WTC11 (cell line): ENCODE results near the gene CFAP100. TPM values are rescaled to one million over a fixed set of nuclear protein-coding genes. Genes with fewer than 3 reads are reported as not detected.

Experiments used
- ATAC-seq: fragments of 200-7000 bp; cut with Tn5 transposase; 2 replicates; pipeline ENCODE4 v1.10.0; 2021; ENCODE audit warnings: mild to moderate bottlenecking, moderate library complexity
- CTCF ChIA-PET: fragments of 300-600 bp; sonication (Branson Sonifier 250); formaldehyde crosslinking; loops from one replicate; lab custom pipeline; 2021; ENCODE audit warnings: antibody characterized with exemption; lab: Charles Lee
- POLR2A ChIA-PET: fragments of 350-600 bp; sonication (Branson Sonifier 250); formaldehyde crosslinking; loops from one replicate; lab custom pipeline; 2021; ENCODE audit warnings: antibody characterized with exemption; lab: Charles Lee
- DNase-seq: peaks from one replicate; pipeline ENCODE4 v3.0.0; 2021; ENCODE audit warnings: low spot score
- H3K27ac Mint-ChIP-seq: 2 replicates; pipeline ENCODE4 v1.8.0; 2021; ENCODE audit warnings: mixed read lengths
- H3K27me3 Mint-ChIP-seq: 2 replicates; pipeline ENCODE4 v1.8.0; 2021; ENCODE audit warnings: low read depth, mild to moderate bottlenecking, moderate library complexity, mixed read lengths
- H3K36me3 Mint-ChIP-seq: 2 replicates; pipeline ENCODE4 v1.8.0; 2021; ENCODE audit warnings: mixed read lengths
- H3K4me1 Mint-ChIP-seq: 2 replicates; pipeline ENCODE4 v1.8.0; 2022; ENCODE audit warnings: mixed read lengths
- H3K4me3 Mint-ChIP-seq: 2 replicates; pipeline ENCODE4 v1.8.0; 2021; ENCODE audit warnings: mild to moderate bottlenecking, moderate library complexity, mixed read lengths
- H3K9me3 Mint-ChIP-seq: 2 replicates; pipeline ENCODE4 v1.8.0; 2021; ENCODE audit warnings: mixed read lengths
- CREB1 ChIP-seq: sonication (generic); formaldehyde crosslinking; IDR thresholded peaks from 2 replicates; pipeline ENCODE4 v1.8.0; 2023; ENCODE audit warnings: mild to moderate bottlenecking, missing genetic modification reagents
- ELF4 ChIP-seq: sonication (generic); formaldehyde crosslinking; IDR thresholded peaks from 2 replicates; pipeline ENCODE4 v1.8.1; 2022; ENCODE audit warnings: low read depth, mild to moderate bottlenecking, moderate library complexity, missing genetic modification reagents
- EMX1 ChIP-seq: fragments of 250-450 bp; sonication (Bioruptor Pico); IDR thresholded peaks from 2 replicates; pipeline ENCODE4 v1.8.0; 2021; ENCODE audit warnings: mild to moderate bottlenecking
- FOXJ3 ChIP-seq: sonication (generic); formaldehyde crosslinking; IDR thresholded peaks from 2 replicates; pipeline ENCODE4 v1.9.0; 2021; ENCODE audit warnings: missing genetic modification reagents, mild to moderate bottlenecking, borderline replicate concordance
- FOXK1 ChIP-seq: sonication (generic); formaldehyde crosslinking; IDR thresholded peaks from 2 replicates; pipeline ENCODE4 v1.8.0; 2022; ENCODE audit warnings: mild to moderate bottlenecking, moderate library complexity, missing genetic modification reagents
- FOXP1 ChIP-seq: sonication (generic); formaldehyde crosslinking; IDR thresholded peaks from 2 replicates; pipeline ENCODE4 v1.8.0; 2022; ENCODE audit warnings: missing genetic modification reagents, mild to moderate bottlenecking, moderate library complexity, borderline replicate concordance
- GRHL2 ChIP-seq: fragments of 250-450 bp; sonication (Bioruptor Pico); IDR thresholded peaks from 2 replicates; pipeline ENCODE4 v1.8.0; 2022; ENCODE audit warnings: mild to moderate bottlenecking, moderate library complexity; ENCODE audit not compliant: insufficient replicate concordance, severe bottlenecking
- JAZF1 ChIP-seq: fragments of 250-450 bp; sonication (Bioruptor Pico); IDR thresholded peaks from 2 replicates; pipeline ENCODE4 v1.9.0; 2021; ENCODE audit warnings: moderate library complexity, mild to moderate bottlenecking, inconsistent platforms
- TP53 ChIP-seq: sonication (generic); formaldehyde crosslinking; IDR thresholded peaks from 2 replicates; pipeline ENCODE4 v1.8.1; 2023; ENCODE audit warnings: mild to moderate bottlenecking, missing genetic modification reagents
- ZNF263 ChIP-seq: sonication (generic); formaldehyde crosslinking; IDR thresholded peaks from 2 replicates; pipeline ENCODE4 v1.8.1; 2022; ENCODE audit warnings: low read depth, mild to moderate bottlenecking, moderate library complexity, missing genetic modification reagents
- ZNF423 ChIP-seq: fragments of 250-450 bp; sonication (Bioruptor Pico); IDR thresholded peaks from 2 replicates; pipeline ENCODE4 v2.1.2; 2022; ENCODE audit warnings: mild to moderate bottlenecking, moderate library complexity
- ZNF671 ChIP-seq: fragments of 250-450 bp; sonication (Bioruptor Pico); IDR thresholded peaks from 2 replicates; pipeline ENCODE4 v1.8.0; 2021; ENCODE audit warnings: mild to moderate bottlenecking
- total RNA-seq: library from RNA; stranded (reverse); gene quantifications from 3 replicates; pipeline ENCODE4 v1.2.3, GENCODE V29; 2021
- TF ChIP-seq, protein P1 (sequence below): fragments of 250-450 bp; sonication (Bioruptor Pico); IDR thresholded peaks from 2 replicates; pipeline ENCODE4 v2.1.2; 2022; ENCODE audit warnings: mild to moderate bottlenecking, moderate library complexity
- TF ChIP-seq, protein P2 (sequence below): sonication (generic); formaldehyde crosslinking; conservative IDR thresholded peaks from 2 replicates; pipeline ENCODE4 v1.8.1; 2023; ENCODE audit warnings: mild to moderate bottlenecking, low read depth, missing genetic modification reagents, moderate library complexity
- TF ChIP-seq, protein P3 (sequence below): fragments of 250-450 bp; sonication (Bioruptor Pico); IDR thresholded peaks from 2 replicates; pipeline ENCODE4 v1.8.0; 2021; ENCODE audit warnings: mild to moderate bottlenecking
- TF ChIP-seq, protein P4 (sequence below): sonication (generic); formaldehyde crosslinking; IDR thresholded peaks from 2 replicates; pipeline ENCODE4 v1.8.1; 2023; ENCODE audit warnings: mild to moderate bottlenecking, missing genetic modification reagents, moderate library complexity
- TF ChIP-seq, protein P5 (sequence below): sonication (generic); formaldehyde crosslinking; IDR thresholded peaks from 2 replicates; pipeline ENCODE4 v1.8.0; 2022; ENCODE audit warnings: mild to moderate bottlenecking, missing genetic modification reagents
- TF ChIP-seq, protein P6 (sequence below): fragments of 250-450 bp; sonication (Bioruptor Pico); IDR thresholded peaks from 2 replicates; pipeline ENCODE4 v1.9.0; 2021; ENCODE audit warnings: mild to moderate bottlenecking, borderline replicate concordance
- TF ChIP-seq, protein P7 (sequence below): sonication (generic); formaldehyde crosslinking; IDR thresholded peaks from 2 replicates; pipeline ENCODE4 v1.8.1; 2022; ENCODE audit warnings: mild to moderate bottlenecking, moderate library complexity, missing genetic modification reagents
- TF ChIP-seq, protein P8 (sequence below): sonication (generic); formaldehyde crosslinking; conservative IDR thresholded peaks from 2 replicates; pipeline ENCODE4 v1.8.1; 2022; ENCODE audit warnings: mild to moderate bottlenecking, missing genetic modification reagents

CFAP100 gene
- total RNA-seq, 1 experiment from 2014 or later: not detected

DNA sequence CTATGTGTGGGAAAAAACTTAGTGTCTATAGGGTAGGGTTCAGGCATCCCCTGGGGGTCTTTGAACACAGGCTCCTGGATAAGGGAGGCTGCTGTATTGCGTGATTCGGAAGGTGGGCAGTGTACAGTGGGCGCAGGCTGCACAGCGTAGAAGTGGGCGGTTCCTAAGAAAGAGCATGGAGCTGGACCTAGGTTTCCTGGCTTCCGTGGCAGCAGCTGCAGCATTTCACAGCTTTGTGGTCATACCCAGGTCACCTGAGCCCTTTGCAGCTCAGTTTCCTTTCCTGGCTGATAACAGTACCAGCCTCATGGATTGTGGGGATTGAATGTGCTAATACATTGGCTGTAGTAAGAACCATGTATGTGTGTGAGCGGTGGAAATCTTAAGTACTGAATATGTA, 22.2 kb downstream of the CFAP100 start:
- DNase-seq (no peak), ATAC-seq (no peak)
- Mint-ChIP-seq H3K27ac (no peak overlapping the region), H3K4me3 (no peak overlapping the region), H3K4me1 (peaks cover 23% of the 10 kb centered on the region), H3K36me3 (no peaks in the 10 kb centered on the region), H3K9me3 (no peaks in the 10 kb centered on the region), H3K27me3 (no peaks in the 10 kb centered on the region)
- ChIA-PET POLR2A (no interaction called here), CTCF (interaction anchor here (1.0 to 1.5 kb wide), 2 partner anchors 26 to 52 kb away, joined by 3 read pairs; no protein-coding TSS in a partner anchor)
- TF ChIP-seq ZNF423 (CRISPR knock-in tag): no peak
- no peak for TF ChIP-seq JAZF1 (CRISPR knock-in tag)
- TF ChIP-seq EMX1: no peak
- TF ChIP-seq, protein P1, sequence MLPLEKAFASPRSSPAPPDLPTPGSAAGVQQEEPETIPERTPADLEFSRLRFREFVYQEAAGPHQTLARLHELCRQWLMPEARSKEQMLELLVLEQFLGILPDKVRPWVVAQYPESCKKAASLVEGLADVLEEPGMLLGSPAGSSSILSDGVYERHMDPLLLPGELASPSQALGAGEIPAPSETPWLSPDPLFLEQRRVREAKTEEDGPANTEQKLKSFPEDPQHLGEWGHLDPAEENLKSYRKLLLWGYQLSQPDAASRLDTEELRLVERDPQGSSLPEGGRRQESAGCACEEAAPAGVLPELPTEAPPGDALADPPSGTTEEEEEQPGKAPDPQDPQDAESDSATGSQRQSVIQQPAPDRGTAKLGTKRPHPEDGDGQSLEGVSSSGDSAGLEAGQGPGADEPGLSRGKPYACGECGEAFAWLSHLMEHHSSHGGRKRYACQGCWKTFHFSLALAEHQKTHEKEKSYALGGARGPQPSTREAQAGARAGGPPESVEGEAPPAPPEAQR (CRISPR knock-in tag): no peak
- TF ChIP-seq ZNF671: no peak
- TF ChIP-seq GRHL2 (CRISPR knock-in tag): no peak
- TF ChIP-seq, protein P2, sequence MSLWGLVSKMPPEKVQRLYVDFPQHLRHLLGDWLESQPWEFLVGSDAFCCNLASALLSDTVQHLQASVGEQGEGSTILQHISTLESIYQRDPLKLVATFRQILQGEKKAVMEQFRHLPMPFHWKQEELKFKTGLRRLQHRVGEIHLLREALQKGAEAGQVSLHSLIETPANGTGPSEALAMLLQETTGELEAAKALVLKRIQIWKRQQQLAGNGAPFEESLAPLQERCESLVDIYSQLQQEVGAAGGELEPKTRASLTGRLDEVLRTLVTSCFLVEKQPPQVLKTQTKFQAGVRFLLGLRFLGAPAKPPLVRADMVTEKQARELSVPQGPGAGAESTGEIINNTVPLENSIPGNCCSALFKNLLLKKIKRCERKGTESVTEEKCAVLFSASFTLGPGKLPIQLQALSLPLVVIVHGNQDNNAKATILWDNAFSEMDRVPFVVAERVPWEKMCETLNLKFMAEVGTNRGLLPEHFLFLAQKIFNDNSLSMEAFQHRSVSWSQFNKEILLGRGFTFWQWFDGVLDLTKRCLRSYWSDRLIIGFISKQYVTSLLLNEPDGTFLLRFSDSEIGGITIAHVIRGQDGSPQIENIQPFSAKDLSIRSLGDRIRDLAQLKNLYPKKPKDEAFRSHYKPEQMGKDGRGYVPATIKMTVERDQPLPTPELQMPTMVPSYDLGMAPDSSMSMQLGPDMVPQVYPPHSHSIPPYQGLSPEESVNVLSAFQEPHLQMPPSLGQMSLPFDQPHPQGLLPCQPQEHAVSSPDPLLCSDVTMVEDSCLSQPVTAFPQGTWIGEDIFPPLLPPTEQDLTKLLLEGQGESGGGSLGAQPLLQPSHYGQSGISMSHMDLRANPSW (CRISPR knock-in tag): no peak
- no peak for TF ChIP-seq ZNF263 (CRISPR knock-in tag)
- TF ChIP-seq, protein P3, sequence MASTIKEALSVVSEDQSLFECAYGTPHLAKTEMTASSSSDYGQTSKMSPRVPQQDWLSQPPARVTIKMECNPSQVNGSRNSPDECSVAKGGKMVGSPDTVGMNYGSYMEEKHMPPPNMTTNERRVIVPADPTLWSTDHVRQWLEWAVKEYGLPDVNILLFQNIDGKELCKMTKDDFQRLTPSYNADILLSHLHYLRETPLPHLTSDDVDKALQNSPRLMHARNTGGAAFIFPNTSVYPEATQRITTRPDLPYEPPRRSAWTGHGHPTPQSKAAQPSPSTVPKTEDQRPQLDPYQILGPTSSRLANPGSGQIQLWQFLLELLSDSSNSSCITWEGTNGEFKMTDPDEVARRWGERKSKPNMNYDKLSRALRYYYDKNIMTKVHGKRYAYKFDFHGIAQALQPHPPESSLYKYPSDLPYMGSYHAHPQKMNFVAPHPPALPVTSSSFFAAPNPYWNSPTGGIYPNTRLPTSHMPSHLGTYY (CRISPR knock-in tag): no peak
- no peak for TF ChIP-seq TP53
- TF ChIP-seq, protein P4, sequence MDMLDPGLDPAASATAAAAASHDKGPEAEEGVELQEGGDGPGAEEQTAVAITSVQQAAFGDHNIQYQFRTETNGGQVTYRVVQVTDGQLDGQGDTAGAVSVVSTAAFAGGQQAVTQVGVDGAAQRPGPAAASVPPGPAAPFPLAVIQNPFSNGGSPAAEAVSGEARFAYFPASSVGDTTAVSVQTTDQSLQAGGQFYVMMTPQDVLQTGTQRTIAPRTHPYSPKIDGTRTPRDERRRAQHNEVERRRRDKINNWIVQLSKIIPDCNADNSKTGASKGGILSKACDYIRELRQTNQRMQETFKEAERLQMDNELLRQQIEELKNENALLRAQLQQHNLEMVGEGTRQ (CRISPR knock-in tag): no peak
- no peak for TF ChIP-seq FOXJ3
- no peak for TF ChIP-seq CREB1
- TF ChIP-seq, protein P5, sequence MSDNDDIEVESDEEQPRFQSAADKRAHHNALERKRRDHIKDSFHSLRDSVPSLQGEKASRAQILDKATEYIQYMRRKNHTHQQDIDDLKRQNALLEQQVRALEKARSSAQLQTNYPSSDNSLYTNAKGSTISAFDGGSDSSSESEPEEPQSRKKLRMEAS: no peak
- TF ChIP-seq, protein P6, sequence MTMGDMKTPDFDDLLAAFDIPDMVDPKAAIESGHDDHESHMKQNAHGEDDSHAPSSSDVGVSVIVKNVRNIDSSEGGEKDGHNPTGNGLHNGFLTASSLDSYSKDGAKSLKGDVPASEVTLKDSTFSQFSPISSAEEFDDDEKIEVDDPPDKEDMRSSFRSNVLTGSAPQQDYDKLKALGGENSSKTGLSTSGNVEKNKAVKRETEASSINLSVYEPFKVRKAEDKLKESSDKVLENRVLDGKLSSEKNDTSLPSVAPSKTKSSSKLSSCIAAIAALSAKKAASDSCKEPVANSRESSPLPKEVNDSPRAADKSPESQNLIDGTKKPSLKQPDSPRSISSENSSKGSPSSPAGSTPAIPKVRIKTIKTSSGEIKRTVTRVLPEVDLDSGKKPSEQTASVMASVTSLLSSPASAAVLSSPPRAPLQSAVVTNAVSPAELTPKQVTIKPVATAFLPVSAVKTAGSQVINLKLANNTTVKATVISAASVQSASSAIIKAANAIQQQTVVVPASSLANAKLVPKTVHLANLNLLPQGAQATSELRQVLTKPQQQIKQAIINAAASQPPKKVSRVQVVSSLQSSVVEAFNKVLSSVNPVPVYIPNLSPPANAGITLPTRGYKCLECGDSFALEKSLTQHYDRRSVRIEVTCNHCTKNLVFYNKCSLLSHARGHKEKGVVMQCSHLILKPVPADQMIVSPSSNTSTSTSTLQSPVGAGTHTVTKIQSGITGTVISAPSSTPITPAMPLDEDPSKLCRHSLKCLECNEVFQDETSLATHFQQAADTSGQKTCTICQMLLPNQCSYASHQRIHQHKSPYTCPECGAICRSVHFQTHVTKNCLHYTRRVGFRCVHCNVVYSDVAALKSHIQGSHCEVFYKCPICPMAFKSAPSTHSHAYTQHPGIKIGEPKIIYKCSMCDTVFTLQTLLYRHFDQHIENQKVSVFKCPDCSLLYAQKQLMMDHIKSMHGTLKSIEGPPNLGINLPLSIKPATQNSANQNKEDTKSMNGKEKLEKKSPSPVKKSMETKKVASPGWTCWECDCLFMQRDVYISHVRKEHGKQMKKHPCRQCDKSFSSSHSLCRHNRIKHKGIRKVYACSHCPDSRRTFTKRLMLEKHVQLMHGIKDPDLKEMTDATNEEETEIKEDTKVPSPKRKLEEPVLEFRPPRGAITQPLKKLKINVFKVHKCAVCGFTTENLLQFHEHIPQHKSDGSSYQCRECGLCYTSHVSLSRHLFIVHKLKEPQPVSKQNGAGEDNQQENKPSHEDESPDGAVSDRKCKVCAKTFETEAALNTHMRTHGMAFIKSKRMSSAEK (CRISPR knock-in tag): no peak
- no peak for TF ChIP-seq FOXK1 (CRISPR knock-in tag)
- TF ChIP-seq FOXP1 (CRISPR knock-in tag): no peak
- TF ChIP-seq, protein P7, sequence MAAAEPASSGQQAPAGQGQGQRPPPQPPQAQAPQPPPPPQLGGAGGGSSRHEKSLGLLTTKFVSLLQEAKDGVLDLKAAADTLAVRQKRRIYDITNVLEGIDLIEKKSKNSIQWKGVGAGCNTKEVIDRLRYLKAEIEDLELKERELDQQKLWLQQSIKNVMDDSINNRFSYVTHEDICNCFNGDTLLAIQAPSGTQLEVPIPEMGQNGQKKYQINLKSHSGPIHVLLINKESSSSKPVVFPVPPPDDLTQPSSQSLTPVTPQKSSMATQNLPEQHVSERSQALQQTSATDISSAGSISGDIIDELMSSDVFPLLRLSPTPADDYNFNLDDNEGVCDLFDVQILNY (CRISPR knock-in tag): no peak
- TF ChIP-seq, protein P8, sequence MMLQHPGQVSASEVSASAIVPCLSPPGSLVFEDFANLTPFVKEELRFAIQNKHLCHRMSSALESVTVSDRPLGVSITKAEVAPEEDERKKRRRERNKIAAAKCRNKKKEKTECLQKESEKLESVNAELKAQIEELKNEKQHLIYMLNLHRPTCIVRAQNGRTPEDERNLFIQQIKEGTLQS: no peak
- no peak for TF ChIP-seq ELF4 (CRISPR knock-in tag)
